Neural cell (in vitro differentiated cells): Measurements from ENCODE around the gene OGFOD1.

Source experiments
- CTCF ChIP-seq: fragments of 450-650 bp; IDR thresholded peaks from 2 replicates; pipeline ENCODE4 v1.5.1; 2014; ENCODE audit warnings: antibody characterized with exemption, mild to moderate bottlenecking, moderate library complexity; ENCODE audit not compliant: poor library complexity, severe bottlenecking
- EP300 ChIP-seq: fragments of 450-650 bp; conservative IDR thresholded peaks from 2 replicates; pipeline ENCODE4 v1.6.1; 2014; ENCODE audit warnings: antibody characterized with exemption, mild to moderate bottlenecking, moderate library complexity; ENCODE audit not compliant: poor library complexity, severe bottlenecking
- EZH2 ChIP-seq: fragments of 200-600, 300-800 bp; shearing (Covaris generic), sonication (generic); IDR thresholded peaks from 2 replicates; pipeline ENCODE4 v1.6.1; 2014; ENCODE audit warnings: antibody characterized with exemption, low read length, borderline replicate concordance, mild to moderate bottlenecking; ENCODE audit not compliant: insufficient read depth, poor library complexity, severe bottlenecking
- RAD21 ChIP-seq: fragments of 450-650 bp; conservative IDR thresholded peaks from 2 replicates; pipeline ENCODE4 v1.6.1; 2014; ENCODE audit warnings: antibody characterized with exemption, mild to moderate bottlenecking, moderate library complexity
- SMC3 ChIP-seq: fragments of 450-650 bp; conservative IDR thresholded peaks from 2 replicates; pipeline ENCODE4 v1.6.1; 2014; ENCODE audit warnings: antibody characterized with exemption, mild to moderate bottlenecking, moderate library complexity; ENCODE audit not compliant: poor library complexity
- TAF1 ChIP-seq: IDR thresholded peaks from 2 replicates; pipeline ENCODE4 v1.6.1; 2012; ENCODE audit warnings: low read depth
- TF ChIP-seq, protein P1 (sequence below): IDR thresholded peaks from 2 replicates; pipeline ENCODE4 v1.6.1; 2012; ENCODE audit warnings: borderline replicate concordance

- TF ChIP-seq EZH2 (no peak), CTCF (no peak), EP300 (no peak), RAD21 (no peak), SMC3 (no peak), TAF1 (no peak)
- TF ChIP-seq, protein P1, sequence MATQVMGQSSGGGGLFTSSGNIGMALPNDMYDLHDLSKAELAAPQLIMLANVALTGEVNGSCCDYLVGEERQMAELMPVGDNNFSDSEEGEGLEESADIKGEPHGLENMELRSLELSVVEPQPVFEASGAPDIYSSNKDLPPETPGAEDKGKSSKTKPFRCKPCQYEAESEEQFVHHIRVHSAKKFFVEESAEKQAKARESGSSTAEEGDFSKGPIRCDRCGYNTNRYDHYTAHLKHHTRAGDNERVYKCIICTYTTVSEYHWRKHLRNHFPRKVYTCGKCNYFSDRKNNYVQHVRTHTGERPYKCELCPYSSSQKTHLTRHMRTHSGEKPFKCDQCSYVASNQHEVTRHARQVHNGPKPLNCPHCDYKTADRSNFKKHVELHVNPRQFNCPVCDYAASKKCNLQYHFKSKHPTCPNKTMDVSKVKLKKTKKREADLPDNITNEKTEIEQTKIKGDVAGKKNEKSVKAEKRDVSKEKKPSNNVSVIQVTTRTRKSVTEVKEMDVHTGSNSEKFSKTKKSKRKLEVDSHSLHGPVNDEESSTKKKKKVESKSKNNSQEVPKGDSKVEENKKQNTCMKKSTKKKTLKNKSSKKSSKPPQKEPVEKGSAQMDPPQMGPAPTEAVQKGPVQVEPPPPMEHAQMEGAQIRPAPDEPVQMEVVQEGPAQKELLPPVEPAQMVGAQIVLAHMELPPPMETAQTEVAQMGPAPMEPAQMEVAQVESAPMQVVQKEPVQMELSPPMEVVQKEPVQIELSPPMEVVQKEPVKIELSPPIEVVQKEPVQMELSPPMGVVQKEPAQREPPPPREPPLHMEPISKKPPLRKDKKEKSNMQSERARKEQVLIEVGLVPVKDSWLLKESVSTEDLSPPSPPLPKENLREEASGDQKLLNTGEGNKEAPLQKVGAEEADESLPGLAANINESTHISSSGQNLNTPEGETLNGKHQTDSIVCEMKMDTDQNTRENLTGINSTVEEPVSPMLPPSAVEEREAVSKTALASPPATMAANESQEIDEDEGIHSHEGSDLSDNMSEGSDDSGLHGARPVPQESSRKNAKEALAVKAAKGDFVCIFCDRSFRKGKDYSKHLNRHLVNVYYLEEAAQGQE = no peak
Measured at GRCh38 chr16:56477096-56477878, 25.9 kb downstream of the OGFOD1 start.
